Sigmoid colon (tissue), 4 donors: ENCODE results near the gene SOBP.

Source experiments
- EP300 ChIP-seq, 4 donors: sonication (generic); formaldehyde crosslinking; IDR thresholded peaks; one replicate each; pipeline ENCODE4 v1.6.1; 2017; ENCODE audit warnings: antibody characterized with exemption in 4 of 4
- POLR2A ChIP-seq, 2 donors: fragments of 450-650 bp; IDR thresholded peaks; one replicate each; pipeline ENCODE4 v1.6.1; 2016; ENCODE audit warnings: antibody characterized with exemption in 2 of 2, mild to moderate bottlenecking in 2 of 2, moderate library complexity in 2 of 2
- POLR2AphosphoS5 ChIP-seq, 4 donors: sonication (generic); formaldehyde crosslinking; IDR thresholded peaks; one replicate each; pipeline ENCODE4 v1.6.1; 2017; ENCODE audit warnings: antibody characterized with exemption in 4 of 4
- TF ChIP-seq, protein P1 (sequence below), 4 experiments: fragments of 450-650 bp in 3 of 4; fragments of 200-600 bp in 1 of 4; IDR thresholded peaks; one replicate each; pipeline ENCODE4 v1.5.1; 2016 to 2019; ENCODE audit warnings: antibody characterized with exemption in 4 of 4, mild to moderate bottlenecking in 3 of 4, moderate library complexity in 2 of 4

DNA sequence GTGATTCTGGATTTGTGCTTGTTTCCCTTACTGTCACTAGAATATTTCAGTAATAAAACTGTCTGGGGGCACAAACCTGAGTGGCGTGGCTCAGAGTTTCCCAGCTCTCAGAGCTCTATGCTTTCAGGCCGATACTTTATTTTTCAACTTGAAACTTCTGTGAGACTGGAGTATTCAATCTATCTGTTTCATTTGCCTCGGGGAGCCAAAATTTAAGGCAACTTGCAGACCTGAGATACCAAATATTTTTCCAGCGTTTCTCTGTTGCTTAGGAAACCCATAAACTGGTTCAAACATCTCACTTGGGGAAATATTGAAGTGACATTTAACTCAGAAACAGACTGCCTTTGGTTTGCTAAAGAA is 74.7 kb downstream of the SOBP start:
- TF ChIP-seq, protein P1, sequence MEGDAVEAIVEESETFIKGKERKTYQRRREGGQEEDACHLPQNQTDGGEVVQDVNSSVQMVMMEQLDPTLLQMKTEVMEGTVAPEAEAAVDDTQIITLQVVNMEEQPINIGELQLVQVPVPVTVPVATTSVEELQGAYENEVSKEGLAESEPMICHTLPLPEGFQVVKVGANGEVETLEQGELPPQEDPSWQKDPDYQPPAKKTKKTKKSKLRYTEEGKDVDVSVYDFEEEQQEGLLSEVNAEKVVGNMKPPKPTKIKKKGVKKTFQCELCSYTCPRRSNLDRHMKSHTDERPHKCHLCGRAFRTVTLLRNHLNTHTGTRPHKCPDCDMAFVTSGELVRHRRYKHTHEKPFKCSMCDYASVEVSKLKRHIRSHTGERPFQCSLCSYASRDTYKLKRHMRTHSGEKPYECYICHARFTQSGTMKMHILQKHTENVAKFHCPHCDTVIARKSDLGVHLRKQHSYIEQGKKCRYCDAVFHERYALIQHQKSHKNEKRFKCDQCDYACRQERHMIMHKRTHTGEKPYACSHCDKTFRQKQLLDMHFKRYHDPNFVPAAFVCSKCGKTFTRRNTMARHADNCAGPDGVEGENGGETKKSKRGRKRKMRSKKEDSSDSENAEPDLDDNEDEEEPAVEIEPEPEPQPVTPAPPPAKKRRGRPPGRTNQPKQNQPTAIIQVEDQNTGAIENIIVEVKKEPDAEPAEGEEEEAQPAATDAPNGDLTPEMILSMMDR (IDR thresholded peaks at IDR 0.05) = no peak
- TF ChIP-seq POLR2A (IDR thresholded peaks at IDR 0.05) (no peak), POLR2AphosphoS5 (IDR thresholded peaks at IDR 0.05) (no peak), EP300 (IDR thresholded peaks at IDR 0.05) (no peak)
